HepG2 (cell line): ENCODE measurements around the gene PJA2. TPM values are rescaled to one million over a fixed set of nuclear protein-coding genes. Genes with fewer than 3 reads are reported as not detected.

ENCODE experiments used
- ATAC-seq: fragments of 200-7000 bp; cut with Tn5 transposase; 3 replicates; pipeline ENCODE4 v1.9.1; 2020; ENCODE audit warnings: mild to moderate bottlenecking, moderate library complexity
- BruUV-seq: library from RNA; stranded (reverse); fragments of 400-500 nt; replicated peaks from 2 replicates; lab custom pipeline; 2021; lab: Mats Ljungman, UMichigan
- CTCF ChIA-PET: fragments of 300-600 bp; formaldehyde crosslinking; extraction: SDS; loops from one replicate; lab custom pipeline; 2021; ENCODE audit warnings: low total read pairs, inconsistent platforms, low intra/inter-chr PET ratio; lab: Yijun Ruan, JAX
- POLR2A ChIA-PET: fragments of 350-600 bp; sonication (Branson Sonifier 250); formaldehyde crosslinking; loops from one replicate; lab custom pipeline; 2020; ENCODE audit warnings: antibody characterized with exemption, inconsistent platforms; lab: Yijun Ruan, JAX
- DNase-seq: peaks from one replicate; pipeline ENCODE4 v3.0.0-alpha.2; 2015; ENCODE audit warnings: low spot score
- FAIRE-seq: peaks from 3 replicates; lab custom pipeline; 2011; peaks lifted over from hg19 to GRCh38; lab: Jason Lieb, UNC
- H2AFZ ChIP-seq: one replicate; pipeline ENCODE4 v1.6.1; 2011; ENCODE audit warnings: low read length, inconsistent platforms
- H3K27ac ChIP-seq: fragments of 300-600 bp; 3 replicates; pipeline ENCODE4 v1.8.0; 2011; ENCODE audit warnings: mixed run types, mild to moderate bottlenecking, mixed read lengths, low read length, inconsistent platforms; ENCODE audit not compliant: insufficient read depth; ENCODE audit errors: extremely low read length
- H3K27me3 ChIP-seq, 2 experiments: fragments of 200-600 bp in 1 of 2; 2 replicates in 1 of 2; 3 replicates in 1 of 2; pipeline versions ENCODE4 v1.6.0 to v1.8.0; 2011; ENCODE audit warnings: low read length in 2 of 2, mild to moderate bottlenecking in 2 of 2, moderate library complexity in 2 of 2, inconsistent platforms in 1 of 2; ENCODE audit not compliant: insufficient read depth in 2 of 2, control insufficient read depth in 1 of 2
- H3K36me3 ChIP-seq, 2 experiments: fragments of 200-600 bp in 1 of 2; replicated peaks in 1 of 2; 2 replicates in 1 of 2; 3 replicates in 1 of 2; pipeline versions ENCODE4 v1.5.1 to v1.8.0; 2011; ENCODE audit warnings: low read length in 2 of 2, inconsistent platforms in 1 of 2; ENCODE audit not compliant: insufficient read depth in 2 of 2, control insufficient read depth in 1 of 2
- H3K4me1 ChIP-seq: 2 replicates; pipeline ENCODE4 v1.5.1; 2012; ENCODE audit warnings: low read length, inconsistent platforms; ENCODE audit not compliant: insufficient read depth
- H3K4me2 ChIP-seq: 2 replicates; pipeline ENCODE4 v1.6.0; 2011; ENCODE audit warnings: low read depth, low read length, inconsistent platforms
- H3K4me3 ChIP-seq, 3 experiments: fragments of 200-600 bp in 1 of 3; sonication (generic), shearing (Covaris generic) in 1 of 3; replicated peaks in 1 of 3; 2 replicates each; pipeline ENCODE4 v1.5.1; 2011 to 2016; ENCODE audit warnings: low read length in 3 of 3, inconsistent platforms in 2 of 3, low read depth in 2 of 3, mild to moderate bottlenecking in 2 of 3, control low read depth in 1 of 3, mixed read lengths in 1 of 3; ENCODE audit not compliant: insufficient read depth in 1 of 3
- H3K79me2 ChIP-seq: one replicate; pipeline ENCODE4 v1.6.1; 2011; ENCODE audit warnings: low read length, inconsistent platforms; ENCODE audit not compliant: insufficient read depth
- H3K9ac ChIP-seq: 2 replicates; pipeline ENCODE4 v1.6.0; 2011; ENCODE audit warnings: mild to moderate bottlenecking, low read depth, low read length, inconsistent platforms; ENCODE audit not compliant: insufficient read depth
- H3K9me3 ChIP-seq: 2 replicates; pipeline ENCODE4 v1.5.1; 2012; ENCODE audit warnings: mild to moderate bottlenecking, low read length
- H4K20me1 ChIP-seq: 2 replicates; pipeline ENCODE4 v1.6.0; 2011; ENCODE audit warnings: inconsistent platforms, mild to moderate bottlenecking, low read length, moderate library complexity; ENCODE audit not compliant: insufficient read depth
- HES4 ChIP-seq: sonication (generic); formaldehyde crosslinking; IDR thresholded peaks from 2 replicates; pipeline ENCODE4 v1.9.0; 2021; ENCODE audit warnings: mild to moderate bottlenecking, missing genetic modification reagents, borderline replicate concordance
- ISX ChIP-seq: sonication (generic); formaldehyde crosslinking; conservative IDR thresholded peaks from 2 replicates; pipeline ENCODE4 v1.5.0; 2020; ENCODE audit warnings: missing genetic modification reagents
- KAT7 ChIP-seq: IDR thresholded peaks from 2 replicates; pipeline ENCODE4 v1.6.1; 2018; ENCODE audit warnings: borderline replicate concordance, missing compliant biosample characterization
- MLLT10 ChIP-seq: sonication (generic); formaldehyde crosslinking; IDR thresholded peaks from 2 replicates; pipeline ENCODE4 v1.4.0; 2020; ENCODE audit warnings: missing genetic modification reagents
- MXD4 ChIP-seq: IDR thresholded peaks from 2 replicates; pipeline ENCODE4 v1.6.1; 2016; ENCODE audit warnings: mild to moderate bottlenecking, missing biosample characterization, missing genetic modification reagents
- PAWR ChIP-seq: sonication (generic); formaldehyde crosslinking; IDR thresholded peaks from 2 replicates; pipeline ENCODE4 v1.4.0; 2020; ENCODE audit warnings: missing genetic modification reagents, mild to moderate bottlenecking, borderline replicate concordance
- TSC22D2 ChIP-seq: sonication (generic); formaldehyde crosslinking; IDR thresholded peaks from 2 replicates; pipeline ENCODE4 v1.5.1; 2020; ENCODE audit warnings: missing genetic modification reagents, mild to moderate bottlenecking, borderline replicate concordance
- ZNF510 ChIP-seq: sonication (generic); formaldehyde crosslinking; IDR thresholded peaks from 2 replicates; pipeline ENCODE4 v1.4.0; 2020; ENCODE audit warnings: low read depth, mild to moderate bottlenecking, missing genetic modification reagents
- ZNF549 ChIP-seq: sonication (generic); formaldehyde crosslinking; IDR thresholded peaks from 2 replicates; pipeline ENCODE4 v1.5.0; 2020; ENCODE audit warnings: missing genetic modification reagents
- WGBS: methylation state at CpG from one replicate; pipeline ENCODE4 v1.1.6; 2017; ENCODE audit warnings: low lambda C conversion rate; 5-methylcytosine and 5-hydroxymethylcytosine counted together
- in situ Hi-C: cut with HindIII; loops from 2 replicates; pipeline ENCODE4 v1.10.0; 2017; ENCODE audit warnings: low pct_unique_long_range_greater_than_20kb; ENCODE audit not compliant: extremely low pct_ligation_motif_present
- intact Hi-C: fragments of 100-400 bp; cut with micrococcal nuclease; formaldehyde crosslinking; loops from one replicate; pipeline ENCODE4 v1.10.0; 2022; ENCODE audit not compliant: unreplicated experiment
- polyA plus RNA-seq, 8 experiments: library from polyadenylated mRNA; depleted of rRNA in 3 of 8; stranded (reverse) in 7 of 8; unstranded in 1 of 8; fragments of >200 nt; fragmentation: Illumina TruSeq in 4 of 8; extraction: Trizol in 4 of 8; gene quantifications; 2 replicates each; pipeline versions ENCODE4 v1.2.1 to v1.2.3, GENCODE V29; 2011 to 2016; ENCODE audit warnings: low read depth in 4 of 8, missing spikeins in 1 of 8, mixed read lengths in 1 of 8; ENCODE audit not compliant: insufficient read depth in 1 of 8
- total RNA-seq, 5 experiments: library from RNA; depleted of rRNA; stranded (reverse); fragments of >200 nt; fragmentation: Illumina TruSeq; extraction: Trizol; gene quantifications; 2 replicates each; pipeline ENCODE4 v1.2.3, GENCODE V29; 2016; ENCODE audit warnings: low read depth in 1 of 5
- TF ChIP-seq, protein P1 (sequence below): sonication (generic); formaldehyde crosslinking; conservative IDR thresholded peaks from 2 replicates; pipeline ENCODE4 v1.5.0; 2020; ENCODE audit warnings: missing genetic modification reagents
- TF ChIP-seq, protein P2 (sequence below): sonication (generic); formaldehyde crosslinking; IDR thresholded peaks from 2 replicates; pipeline ENCODE4 v1.8.1; 2023; ENCODE audit warnings: missing genetic modification reagents, mild to moderate bottlenecking, borderline replicate concordance

Gene PJA2
- total and polyA plus RNA-seq, 2 of the 13 experiments (the other 11 are each of a cell fraction or from before 2014, with no cell fraction given), result 39.4 to 41.4 TPM

DNA sequence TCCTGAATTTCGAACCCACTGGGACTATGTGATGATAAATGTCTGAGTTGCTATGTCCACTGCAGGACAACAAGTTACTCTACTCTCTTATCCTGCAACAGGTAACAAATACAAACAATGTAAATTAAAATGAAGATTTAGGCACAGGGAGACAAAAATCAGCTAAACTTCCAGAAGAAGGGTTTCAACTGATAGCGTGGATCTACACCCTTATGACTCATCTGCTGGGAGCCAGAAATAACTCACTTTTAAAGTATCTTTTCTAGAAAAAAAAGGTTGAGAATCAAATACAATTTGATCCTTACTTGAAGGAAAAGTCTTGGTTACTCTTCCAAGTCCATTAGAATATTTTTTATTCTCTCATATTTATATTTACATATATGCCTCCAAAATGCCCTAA lies 21.4 kb downstream of the PJA2 start:
- WGBS, result 100% methylated on average over 2 of the region's 2 CpGs
- Histone ChIP-seq H3K9me3 (no peaks in the 10 kb centered on the region), H4K20me1 (peaks cover 31% of the 10 kb centered on the region), H3K4me1 (peaks cover 9% of the 10 kb centered on the region), H2AFZ (no peak overlapping the region), H3K36me3 (peaks cover 0 to 1% of the 10 kb centered on the region in 2 experiments; a peak in 1 of 5 replicates), H3K4me3 (no peak overlapping the region), H3K4me2 (no peak overlapping the region), H3K27me3 (no peaks in the 10 kb centered on the region), H3K9ac (no peak overlapping the region), H3K79me2 (peaks cover 92% of the 10 kb centered on the region), H3K27ac (no peak overlapping the region)
- intact Hi-C loops (no loop called here), in situ Hi-C loops (no loop called here)
- CTCF ChIA-PET, result no interaction called here
- ATAC-seq (no peak), DNase-seq (no peak), FAIRE-seq (no peak)
- no TSS peak for BruUV-seq
- TF ChIP-seq MLLT10 (CRISPR knock-in tag), result no peak
- no peak for TF ChIP-seq ZNF549 (CRISPR knock-in tag)
- TF ChIP-seq ZNF510 (CRISPR knock-in tag), result no peak
- TF ChIP-seq PAWR (CRISPR knock-in tag), result no peak
- no peak for TF ChIP-seq TSC22D2 (CRISPR knock-in tag)
- TF ChIP-seq HES4 (CRISPR knock-in tag), result no peak
- no peak for TF ChIP-seq ISX (CRISPR knock-in tag)
- TF ChIP-seq, protein P1, sequence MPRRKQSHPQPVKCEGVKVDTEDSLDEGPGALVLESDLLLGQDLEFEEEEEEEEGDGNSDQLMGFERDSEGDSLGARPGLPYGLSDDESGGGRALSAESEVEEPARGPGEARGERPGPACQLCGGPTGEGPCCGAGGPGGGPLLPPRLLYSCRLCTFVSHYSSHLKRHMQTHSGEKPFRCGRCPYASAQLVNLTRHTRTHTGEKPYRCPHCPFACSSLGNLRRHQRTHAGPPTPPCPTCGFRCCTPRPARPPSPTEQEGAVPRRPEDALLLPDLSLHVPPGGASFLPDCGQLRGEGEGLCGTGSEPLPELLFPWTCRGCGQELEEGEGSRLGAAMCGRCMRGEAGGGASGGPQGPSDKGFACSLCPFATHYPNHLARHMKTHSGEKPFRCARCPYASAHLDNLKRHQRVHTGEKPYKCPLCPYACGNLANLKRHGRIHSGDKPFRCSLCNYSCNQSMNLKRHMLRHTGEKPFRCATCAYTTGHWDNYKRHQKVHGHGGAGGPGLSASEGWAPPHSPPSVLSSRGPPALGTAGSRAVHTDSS (CRISPR knock-in tag), result no peak
- TF ChIP-seq, protein P2, sequence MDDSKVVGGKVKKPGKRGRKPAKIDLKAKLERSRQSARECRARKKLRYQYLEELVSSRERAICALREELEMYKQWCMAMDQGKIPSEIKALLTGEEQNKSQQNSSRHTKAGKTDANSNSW, result no peak
- no peak for TF ChIP-seq KAT7 (CRISPR knock-in tag)
- TF ChIP-seq MXD4 (CRISPR knock-in tag), result no peak
- POLR2A ChIA-PET, result no interaction called here
